IMR-90 (cell line): Measurements from ENCODE around the gene PTPRN2. TPM values are rescaled to one million over a fixed set of nuclear protein-coding genes. Genes with fewer than 3 reads are reported as not detected.

Experiments used
- ATAC-seq: fragments of 200-7000 bp; cut with Tn5 transposase; 2 replicates; pipeline ENCODE4 v1.9.1; 2020; ENCODE audit warnings: low read depth, mild to moderate bottlenecking, moderate library complexity
- BruUV-seq: library from RNA; stranded (reverse); fragments of 400-500 nt; replicated peaks from 2 replicates; lab custom pipeline; 2021; lab: Mats Ljungman, UMichigan
- CTCF ChIA-PET: fragments of 300-600 bp; formaldehyde crosslinking; extraction: SDS; loops from one replicate; lab custom pipeline; 2021; ENCODE audit warnings: antibody characterized with exemption; lab: Yijun Ruan, JAX
- POLR2A ChIA-PET: fragments of 300-600 bp; sonication (Branson Sonifier 250); formaldehyde crosslinking; loops from one replicate; lab custom pipeline; 2022; ENCODE audit warnings: antibody characterized with exemption; ENCODE audit not compliant: unreplicated experiment; lab: Charles Lee
- DNase-seq: peaks from one replicate; pipeline ENCODE4 v3.0.0; 2013
- H2AFZ ChIP-seq: replicated peaks from 2 replicates; pipeline ENCODE3; 2013; ENCODE audit warnings: low read length, mild to moderate bottlenecking; ENCODE audit not compliant: poor library complexity
- H2AK5ac ChIP-seq: 2 replicates; pipeline ENCODE4 v1.6.1; 2013; ENCODE audit warnings: low read depth, low read length, inconsistent platforms
- H2AK9ac ChIP-seq: replicated peaks from 2 replicates; pipeline ENCODE3; 2013; ENCODE audit warnings: mild to moderate bottlenecking, low read depth, low read length, moderate library complexity; ENCODE audit not compliant: poor library complexity
- H2BK120ac ChIP-seq: 2 replicates; pipeline ENCODE4 v1.6.1; 2013; ENCODE audit warnings: low read depth, low read length, inconsistent platforms
- H2BK15ac ChIP-seq: 3 replicates; pipeline ENCODE4 v1.6.1; 2013; ENCODE audit warnings: low read depth, low read length, inconsistent platforms
- H2BK20ac ChIP-seq: 2 replicates; pipeline ENCODE4 v1.6.1; 2013; ENCODE audit warnings: low read depth, mild to moderate bottlenecking, inconsistent platforms, low read length, moderate library complexity
- H2BK5ac ChIP-seq: 2 replicates; pipeline ENCODE4 v1.6.1; 2013; ENCODE audit warnings: mild to moderate bottlenecking, low read depth, low read length, inconsistent platforms; ENCODE audit not compliant: poor library complexity, severe bottlenecking
- H3K14ac ChIP-seq: replicated peaks from 2 replicates; pipeline ENCODE4 v1.6.1; 2013; ENCODE audit warnings: low read depth, low read length, inconsistent platforms
- H3K18ac ChIP-seq: 2 replicates; pipeline ENCODE4 v1.6.1; 2013; ENCODE audit warnings: low read depth, low read length, control low read depth
- H3K23ac ChIP-seq: 2 replicates; pipeline ENCODE4 v1.6.1; 2013; ENCODE audit warnings: low read depth, low read length, inconsistent platforms
- H3K27ac ChIP-seq: 2 replicates; pipeline ENCODE4 v1.5.1; 2013; ENCODE audit warnings: mild to moderate bottlenecking, control low read depth, low read length; ENCODE audit not compliant: insufficient read depth
- H3K27me3 ChIP-seq: 2 replicates; pipeline ENCODE4 v1.6.1; 2013; ENCODE audit warnings: low read length; ENCODE audit not compliant: control insufficient read depth, insufficient read depth
- H3K36me3 ChIP-seq: 2 replicates; pipeline ENCODE4 v1.6.1; 2013; ENCODE audit warnings: low read length, mixed read lengths; ENCODE audit not compliant: control insufficient read depth, insufficient read depth
- H3K4ac ChIP-seq: 2 replicates; pipeline ENCODE4 v1.6.1; 2013; ENCODE audit warnings: low read depth, low read length, inconsistent platforms
- H3K4me1 ChIP-seq: 2 replicates; pipeline ENCODE4 v1.6.1; 2013; ENCODE audit warnings: low read length, mixed read lengths; ENCODE audit not compliant: control insufficient read depth, insufficient read depth
- H3K4me2 ChIP-seq: 2 replicates; pipeline ENCODE4 v1.6.1; 2013; ENCODE audit warnings: low read depth, mild to moderate bottlenecking, control low read depth, low read length, moderate library complexity
- H3K4me3 ChIP-seq: 2 replicates; pipeline ENCODE4 v1.5.1; 2013; ENCODE audit warnings: low read depth, mild to moderate bottlenecking, control low read depth, low read length, moderate library complexity; ENCODE audit not compliant: insufficient read depth
- H3K56ac ChIP-seq: 2 replicates; pipeline ENCODE4 v1.6.1; 2013; ENCODE audit warnings: low read length, inconsistent platforms; ENCODE audit not compliant: insufficient read depth; ENCODE audit errors: extremely low read depth
- H3K79me1 ChIP-seq, 2 experiments: 2 replicates each; pipeline ENCODE4 v1.6.1; 2013; ENCODE audit warnings: low read length in 2 of 2, inconsistent platforms in 1 of 2, low read depth in 1 of 2
- H3K9ac ChIP-seq: 2 replicates; pipeline ENCODE4 v1.6.1; 2013; ENCODE audit warnings: low read depth, low read length, control low read depth
- H3K9me1 ChIP-seq: 2 replicates; pipeline ENCODE4 v1.6.1; 2013; ENCODE audit warnings: low read length, inconsistent platforms; ENCODE audit not compliant: insufficient read depth
- H3K9me3 ChIP-seq: 2 replicates; pipeline ENCODE4 v1.6.1; 2013; ENCODE audit warnings: low read length; ENCODE audit not compliant: control insufficient read depth, insufficient read depth
- H4K20me1 ChIP-seq: 2 replicates; pipeline ENCODE4 v1.6.1; 2013; ENCODE audit warnings: low read length, inconsistent platforms; ENCODE audit not compliant: insufficient read depth
- H4K5ac ChIP-seq: 2 replicates; pipeline ENCODE4 v1.6.1; 2013; ENCODE audit warnings: mild to moderate bottlenecking, low read depth, low read length, control low read depth
- H4K8ac ChIP-seq, 2 experiments: 2 replicates each; pipeline ENCODE4 v1.6.1; 2013; ENCODE audit warnings: low read depth in 2 of 2, low read length in 2 of 2, control low read depth in 1 of 2, inconsistent platforms in 1 of 2
- H4K91ac ChIP-seq: 2 replicates; pipeline ENCODE4 v1.6.1; 2013; ENCODE audit warnings: low read depth, low read length, inconsistent platforms; ENCODE audit not compliant: insufficient read depth
- NFE2L2 ChIP-seq: fragments of 150-350 bp; IDR thresholded peaks from 2 replicates; pipeline ENCODE4 v1.6.1; 2016; ENCODE audit warnings: low read depth, mild to moderate bottlenecking, low read length
- POLR2A ChIP-seq: IDR thresholded peaks from 2 replicates; pipeline ENCODE4 v1.6.1; 2012; ENCODE audit warnings: mild to moderate bottlenecking, low read depth, low read length
- WGBS, 2 experiments: methylation state at CpG; one replicate each; pipeline versions ENCODE4 v1.1.5 to v1.1.7; 2013; ENCODE audit warnings: missing lambda C conversion rate in 2 of 2; ENCODE audit not compliant: insufficient read length in 1 of 2; ENCODE audit errors: extremely low coverage in 2 of 2; 5-methylcytosine and 5-hydroxymethylcytosine counted together
- dilution Hi-C: fragments of 300-500 bp; cut with HindIII; formaldehyde crosslinking; loops from one replicate; pipeline ENCODE4 v1.14.3; 2018; ENCODE audit warnings: low sequenced_read_pairs; ENCODE audit not compliant: unreplicated experiment
- in situ Hi-C: fragments of 300-500 bp; cut with MboI; formaldehyde crosslinking; loops from 3 replicates; pipeline ENCODE4 v1.14.3; 2019; ENCODE audit warnings: low sequenced_read_pairs, inconsistent platforms, mixed read lengths
- intact Hi-C: fragments of 100-400 bp; cut with micrococcal nuclease; formaldehyde crosslinking; loops from 2 replicates; pipeline ENCODE4 v1.10.0; 2022
- polyA plus RNA-seq, 3 experiments: library from polyadenylated mRNA; depleted of rRNA; stranded (reverse); fragments of >200 nt; gene quantifications; 2 replicates each; pipeline ENCODE4 v1.2.3, GENCODE V29; 2012; ENCODE audit warnings: low replicate concordance in 1 of 3
- total RNA-seq: library from RNA; depleted of rRNA; stranded (reverse); fragments of >200 nt; gene quantifications from 2 replicates; pipeline ENCODE4 v1.2.3, GENCODE V29; 2012

PTPRN2 gene
- total and polyA plus RNA-seq, 2 of the 4 experiments (the other 2 are of a cell fraction): 0.03 TPM; not detected in 1

DNA sequence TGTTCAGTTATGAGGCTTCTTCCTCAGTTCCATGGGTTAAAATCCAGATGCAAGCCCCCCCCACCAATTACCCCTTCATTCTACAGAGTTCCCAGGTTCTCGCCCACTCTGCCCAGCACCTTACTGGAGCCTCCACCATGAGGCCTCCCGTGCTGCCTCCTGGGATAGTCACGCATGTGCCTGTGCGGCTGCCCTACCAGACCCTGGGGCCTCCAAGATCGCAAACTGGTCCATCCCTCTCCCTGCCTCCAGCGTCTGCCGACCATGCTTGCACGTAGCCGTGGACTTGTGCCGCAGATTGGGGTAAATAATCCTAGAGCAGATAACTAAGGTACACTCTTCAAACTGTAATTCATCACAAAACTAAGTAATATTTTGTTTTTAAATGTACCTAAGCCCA lies 611.2 kb downstream of the PTPRN2 start:
- H4K5ac ChIP-seq: no peak overlapping the region
- ChIA-PET POLR2A (no interaction called here), CTCF (no interaction called here)
- no peak overlapping the region for H2AK9ac ChIP-seq
- no peak overlapping the region for H3K56ac ChIP-seq
- BruUV-seq: no TSS peak
- H3K27me3 ChIP-seq: no peaks in the 10 kb centered on the region
- in situ Hi-C loops (no loop called here), dilution Hi-C loops (no loop called here), intact Hi-C loops (no loop called here)
- no peak overlapping the region for H3K18ac ChIP-seq
- no peak overlapping the region for H3K14ac ChIP-seq
- no peak overlapping the region for H3K23ac ChIP-seq
- ATAC-seq (no peak), DNase-seq (no peak)
- H2AK5ac ChIP-seq: no peak overlapping the region
- H2AFZ ChIP-seq: no peak overlapping the region
- H2BK120ac ChIP-seq: no peak overlapping the region
- H3K4me1 ChIP-seq: no peaks in the 10 kb centered on the region
- H4K20me1 ChIP-seq: no peaks in the 10 kb centered on the region
- H4K8ac ChIP-seq: no peak overlapping the region
- 100% methylated on average over 1 of the region's 10 CpGs; no CpG with 5 or more reads in 1 of the 2 experiments for WGBS, 2 experiments
- no peaks in the 10 kb centered on the region for H3K36me3 ChIP-seq
- H3K9ac ChIP-seq: no peak overlapping the region
- no peak overlapping the region for H3K27ac ChIP-seq
- no peak overlapping the region for H3K4me2 ChIP-seq
- no peak overlapping the region for H3K4ac ChIP-seq
- peaks cover 46% of the 10 kb centered on the region for H3K9me3 ChIP-seq
- H3K79me1 ChIP-seq: no peaks in the 10 kb centered on the region
- H2BK20ac ChIP-seq: no peak overlapping the region
- no peak overlapping the region for H3K4me3 ChIP-seq
- no peak overlapping the region for H4K91ac ChIP-seq
- H3K9me1 ChIP-seq: no peaks in the 10 kb centered on the region
- TF ChIP-seq POLR2A (no peak), NFE2L2 (no peak)
- H2BK15ac ChIP-seq: no peak overlapping the region
- H2BK5ac ChIP-seq: no peak overlapping the region
